HepG2 (cell line): ENCODE measurements around the gene RBM25. TPM values are rescaled to one million over a fixed set of nuclear protein-coding genes. Genes with fewer than 3 reads are reported as not detected.

Source experiments
- AHR ChIP-seq: IDR thresholded peaks from 2 replicates; pipeline ENCODE4 v1.6.1; 2018; ENCODE audit warnings: missing genetic modification reagents, missing compliant biosample characterization
- DMAP1 ChIP-seq: IDR thresholded peaks from 2 replicates; pipeline ENCODE4 v1.6.1; 2016
- ELF1 ChIP-seq: sonication (generic); formaldehyde crosslinking; IDR thresholded peaks from 2 replicates; pipeline ENCODE4 v1.4.0; 2020; ENCODE audit warnings: missing genetic modification reagents
- ERF ChIP-seq: IDR thresholded peaks from 2 replicates; pipeline ENCODE4 v1.6.1; 2018; ENCODE audit warnings: missing biosample characterization, missing genetic modification reagents
- MIXL1 ChIP-seq: IDR thresholded peaks from 2 replicates; pipeline ENCODE4 v1.6.1; 2016
- MXD4 ChIP-seq: IDR thresholded peaks from 2 replicates; pipeline ENCODE4 v1.6.1; 2016; ENCODE audit warnings: mild to moderate bottlenecking, missing biosample characterization, missing genetic modification reagents
- NFE2L1 ChIP-seq: sonication (generic); formaldehyde crosslinking; IDR thresholded peaks from 2 replicates; pipeline ENCODE4 v1.4.0; 2020; ENCODE audit warnings: missing genetic modification reagents, mild to moderate bottlenecking, borderline replicate concordance
- NONO ChIP-seq, 2 experiments: fragments of 450-650 bp in 1 of 2; sonication (generic) in 1 of 2; formaldehyde crosslinking in 1 of 2; IDR thresholded peaks in 1 of 2; conservative IDR thresholded peaks in 1 of 2; 2 replicates each; pipeline versions ENCODE4 v1.6.1 to v1.8.0; 2017 to 2022; ENCODE audit warnings: mild to moderate bottlenecking in 1 of 2, missing genetic modification reagents in 1 of 2, moderate library complexity in 1 of 2
- POLR2AphosphoS2 ChIP-seq: IDR thresholded peaks from 2 replicates; pipeline ENCODE4 v1.6.1; 2011; ENCODE audit warnings: low read depth, low read length, improper control_type of control experiment
- PRPF4 ChIP-seq: fragments of 200-400 bp; formaldehyde crosslinking; IDR thresholded peaks from 2 replicates; pipeline ENCODE4 v1.6.1; 2016; ENCODE audit warnings: low read length, low read depth; ENCODE audit not compliant: poor library complexity, severe bottlenecking
- RBFOX2 ChIP-seq: fragments of 200-400 bp; formaldehyde crosslinking; IDR thresholded peaks from 2 replicates; pipeline ENCODE4 v1.6.1; 2017; ENCODE audit warnings: low read depth, mild to moderate bottlenecking, low read length
- ZBTB7A ChIP-seq: sonication (generic); formaldehyde crosslinking; IDR thresholded peaks from 2 replicates; pipeline ENCODE4 v1.8.0; 2022; ENCODE audit warnings: mild to moderate bottlenecking, missing genetic modification reagents
- ZFP62 ChIP-seq: sonication (generic); formaldehyde crosslinking; IDR thresholded peaks from 2 replicates; pipeline ENCODE4 v1.4.0; 2020; ENCODE audit warnings: missing genetic modification reagents
- ZNF235 ChIP-seq: sonication (generic); formaldehyde crosslinking; IDR thresholded peaks from 2 replicates; pipeline ENCODE4 v1.8.1; 2023; ENCODE audit warnings: mild to moderate bottlenecking, missing genetic modification reagents, borderline replicate concordance
- ZNF430 ChIP-seq: sonication (generic); formaldehyde crosslinking; IDR thresholded peaks from 2 replicates; pipeline ENCODE4 v1.9.0; 2021; ENCODE audit warnings: mild to moderate bottlenecking, missing genetic modification reagents
- ZNF724P ChIP-seq: sonication (generic); formaldehyde crosslinking; IDR thresholded peaks from 2 replicates; pipeline ENCODE4 v1.8.0; 2022; ENCODE audit warnings: missing genetic modification reagents, borderline replicate concordance
- ZNF768 ChIP-seq: sonication (generic); formaldehyde crosslinking; IDR thresholded peaks from 2 replicates; pipeline ENCODE4 v1.4.0; 2020; ENCODE audit warnings: missing genetic modification reagents
- polyA plus RNA-seq, 8 experiments: library from polyadenylated mRNA; depleted of rRNA in 3 of 8; stranded (reverse) in 7 of 8; unstranded in 1 of 8; fragments of >200 nt; fragmentation: Illumina TruSeq in 4 of 8; extraction: Trizol in 4 of 8; gene quantifications; 2 replicates each; pipeline versions ENCODE4 v1.2.1 to v1.2.3, GENCODE V29; 2011 to 2016; ENCODE audit warnings: low read depth in 4 of 8, missing spikeins in 1 of 8, mixed read lengths in 1 of 8; ENCODE audit not compliant: insufficient read depth in 1 of 8
- total RNA-seq, 5 experiments: library from RNA; depleted of rRNA; stranded (reverse); fragments of >200 nt; fragmentation: Illumina TruSeq; extraction: Trizol; gene quantifications; 2 replicates each; pipeline ENCODE4 v1.2.3, GENCODE V29; 2016; ENCODE audit warnings: low read depth in 1 of 5
- TF ChIP-seq, protein P1 (sequence below): sonication (generic); formaldehyde crosslinking; IDR thresholded peaks from 2 replicates; pipeline ENCODE4 v1.4.0; 2020; ENCODE audit warnings: missing genetic modification reagents
- TF ChIP-seq, protein P2 (sequence below), 2 experiments: fragments of 450-650 bp in 1 of 2; sonication (generic) in 1 of 2; formaldehyde crosslinking; IDR thresholded peaks; 2 replicates each; pipeline versions ENCODE4 v1.5.0 to v1.8.0; 2020 to 2022; ENCODE audit warnings: mild to moderate bottlenecking in 1 of 2, missing genetic modification reagents in 1 of 2
- TF ChIP-seq, protein P3 (sequence below): sonication (generic); formaldehyde crosslinking; IDR thresholded peaks from 2 replicates; pipeline ENCODE4 v1.4.0; 2020; ENCODE audit warnings: missing genetic modification reagents
- TF ChIP-seq, protein P4 (sequence below): sonication (generic); formaldehyde crosslinking; IDR thresholded peaks from 2 replicates; pipeline ENCODE4 v1.5.0; 2020; ENCODE audit warnings: missing genetic modification reagents, mild to moderate bottlenecking, borderline replicate concordance
- TF ChIP-seq, protein P5 (sequence below): sonication (generic); formaldehyde crosslinking; IDR thresholded peaks from 2 replicates; pipeline ENCODE4 v1.5.1; 2020; ENCODE audit warnings: missing genetic modification reagents, mild to moderate bottlenecking, borderline replicate concordance
- TF ChIP-seq, protein P6 (sequence below): IDR thresholded peaks from 2 replicates; pipeline ENCODE4 v1.6.1; 2016; ENCODE audit warnings: missing genetic modification reagents, missing compliant biosample characterization

Gene RBM25
- total and polyA plus RNA-seq, 2 of the 13 experiments (the other 11 are each of a cell fraction or from before 2014, with no cell fraction given): 34.1 to 65.9 TPM

DNA sequence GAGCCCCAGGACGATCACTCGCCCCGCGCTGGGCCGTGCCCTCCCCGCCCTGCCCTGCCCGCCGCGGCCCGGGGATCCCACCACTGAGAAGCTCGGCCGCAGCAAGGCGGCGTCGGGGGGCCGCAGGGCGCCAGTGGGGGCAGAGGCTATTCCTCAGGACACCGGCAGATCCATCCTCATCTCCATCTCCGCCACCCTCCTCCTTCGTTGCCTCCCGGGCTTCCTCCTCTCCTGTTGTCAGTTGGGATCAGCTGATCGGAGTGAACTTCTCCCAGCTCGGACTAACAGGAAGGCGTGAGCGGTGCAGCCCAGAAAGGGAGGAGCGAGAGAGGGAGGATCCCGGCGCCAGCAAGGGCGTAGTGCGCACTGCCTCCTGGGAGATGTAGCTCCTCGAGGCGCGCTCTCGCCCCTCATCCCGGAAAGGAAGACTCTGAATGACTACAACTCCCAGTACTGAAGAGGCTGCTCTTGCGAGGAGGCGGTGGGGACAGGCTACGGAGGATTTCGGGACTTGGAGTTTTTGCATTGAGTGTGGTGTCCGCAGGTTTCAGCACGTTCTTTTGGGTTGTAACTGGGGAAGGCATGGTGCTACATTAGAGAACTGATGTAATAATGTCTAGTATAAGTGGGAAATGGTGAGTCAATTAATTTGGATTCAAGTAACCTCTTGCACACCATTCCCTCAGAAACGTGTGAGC is 31.3 kb upstream of the RBM25 start, which contains the start of gene ZFYVE1 (continued):
- TF ChIP-seq, protein P1, sequence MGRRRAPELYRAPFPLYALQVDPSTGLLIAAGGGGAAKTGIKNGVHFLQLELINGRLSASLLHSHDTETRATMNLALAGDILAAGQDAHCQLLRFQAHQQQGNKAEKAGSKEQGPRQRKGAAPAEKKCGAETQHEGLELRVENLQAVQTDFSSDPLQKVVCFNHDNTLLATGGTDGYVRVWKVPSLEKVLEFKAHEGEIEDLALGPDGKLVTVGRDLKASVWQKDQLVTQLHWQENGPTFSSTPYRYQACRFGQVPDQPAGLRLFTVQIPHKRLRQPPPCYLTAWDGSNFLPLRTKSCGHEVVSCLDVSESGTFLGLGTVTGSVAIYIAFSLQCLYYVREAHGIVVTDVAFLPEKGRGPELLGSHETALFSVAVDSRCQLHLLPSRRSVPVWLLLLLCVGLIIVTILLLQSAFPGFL (CRISPR knock-in tag): no peak
- TF ChIP-seq, protein P2, sequence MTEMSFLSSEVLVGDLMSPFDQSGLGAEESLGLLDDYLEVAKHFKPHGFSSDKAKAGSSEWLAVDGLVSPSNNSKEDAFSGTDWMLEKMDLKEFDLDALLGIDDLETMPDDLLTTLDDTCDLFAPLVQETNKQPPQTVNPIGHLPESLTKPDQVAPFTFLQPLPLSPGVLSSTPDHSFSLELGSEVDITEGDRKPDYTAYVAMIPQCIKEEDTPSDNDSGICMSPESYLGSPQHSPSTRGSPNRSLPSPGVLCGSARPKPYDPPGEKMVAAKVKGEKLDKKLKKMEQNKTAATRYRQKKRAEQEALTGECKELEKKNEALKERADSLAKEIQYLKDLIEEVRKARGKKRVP (CRISPR knock-in tag; IDR thresholded peaks at IDR 0.05): no peak; a peak in 1 of 4 replicates
- TF ChIP-seq ZFP62 (CRISPR knock-in tag) (no peak), MXD4 (CRISPR knock-in tag) (peak; percentile 85), NONO (IDR thresholded peaks at IDR 0.05) (no peak), NONO (CRISPR knock-in tag; conservative IDR thresholded peaks at IDR 0.05) (peak; percentile 63), ZNF235 (no peak), AHR (CRISPR knock-in tag) (no peak), NFE2L1 (CRISPR knock-in tag) (no peak), RBFOX2 (peak; percentile 50; the same call in 1 of the 2 replicates), POLR2AphosphoS2 (no peak), ZNF768 (CRISPR knock-in tag) (peak; percentile 49; the same call in 1 of the 2 replicates), ERF (peak; percentile 73), ZNF430 (CRISPR knock-in tag) (peak; percentile 43; the same call in 1 of the 2 replicates), ZBTB7A (CRISPR knock-in tag) (no peak), ZNF724P (CRISPR knock-in tag) (no peak), DMAP1 (CRISPR knock-in tag) (no peak), MIXL1 (0 out of 2 replicates have a peak, but pooled peaks have one; percentile 38), ELF1 (CRISPR knock-in tag) (peak; percentile 96), PRPF4 (no peak)
- TF ChIP-seq, protein P3, sequence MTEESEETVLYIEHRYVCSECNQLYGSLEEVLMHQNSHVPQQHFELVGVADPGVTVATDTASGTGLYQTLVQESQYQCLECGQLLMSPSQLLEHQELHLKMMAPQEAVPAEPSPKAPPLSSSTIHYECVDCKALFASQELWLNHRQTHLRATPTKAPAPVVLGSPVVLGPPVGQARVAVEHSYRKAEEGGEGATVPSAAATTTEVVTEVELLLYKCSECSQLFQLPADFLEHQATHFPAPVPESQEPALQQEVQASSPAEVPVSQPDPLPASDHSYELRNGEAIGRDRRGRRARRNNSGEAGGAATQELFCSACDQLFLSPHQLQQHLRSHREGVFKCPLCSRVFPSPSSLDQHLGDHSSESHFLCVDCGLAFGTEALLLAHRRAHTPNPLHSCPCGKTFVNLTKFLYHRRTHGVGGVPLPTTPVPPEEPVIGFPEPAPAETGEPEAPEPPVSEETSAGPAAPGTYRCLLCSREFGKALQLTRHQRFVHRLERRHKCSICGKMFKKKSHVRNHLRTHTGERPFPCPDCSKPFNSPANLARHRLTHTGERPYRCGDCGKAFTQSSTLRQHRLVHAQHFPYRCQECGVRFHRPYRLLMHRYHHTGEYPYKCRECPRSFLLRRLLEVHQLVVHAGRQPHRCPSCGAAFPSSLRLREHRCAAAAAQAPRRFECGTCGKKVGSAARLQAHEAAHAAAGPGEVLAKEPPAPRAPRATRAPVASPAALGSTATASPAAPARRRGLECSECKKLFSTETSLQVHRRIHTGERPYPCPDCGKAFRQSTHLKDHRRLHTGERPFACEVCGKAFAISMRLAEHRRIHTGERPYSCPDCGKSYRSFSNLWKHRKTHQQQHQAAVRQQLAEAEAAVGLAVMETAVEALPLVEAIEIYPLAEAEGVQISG (CRISPR knock-in tag): peak; percentile 96
- TF ChIP-seq, protein P4, sequence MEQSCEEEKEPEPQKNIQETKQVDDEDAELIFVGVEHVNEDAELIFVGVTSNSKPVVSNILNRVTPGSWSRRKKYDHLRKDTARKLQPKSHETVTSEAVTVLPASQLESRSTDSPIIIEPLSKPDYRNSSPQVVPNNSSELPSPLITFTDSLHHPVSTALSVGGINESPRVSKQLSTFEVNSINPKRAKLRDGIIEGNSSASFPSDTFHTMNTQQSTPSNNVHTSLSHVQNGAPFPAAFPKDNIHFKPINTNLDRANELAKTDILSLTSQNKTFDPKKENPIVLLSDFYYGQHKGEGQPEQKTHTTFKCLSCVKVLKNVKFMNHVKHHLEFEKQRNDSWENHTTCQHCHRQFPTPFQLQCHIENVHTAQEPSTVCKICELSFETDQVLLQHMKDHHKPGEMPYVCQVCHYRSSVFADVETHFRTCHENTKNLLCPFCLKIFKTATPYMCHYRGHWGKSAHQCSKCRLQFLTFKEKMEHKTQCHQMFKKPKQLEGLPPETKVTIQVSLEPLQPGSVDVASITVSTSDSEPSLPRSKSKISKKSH: no peak
- TF ChIP-seq, protein P5, sequence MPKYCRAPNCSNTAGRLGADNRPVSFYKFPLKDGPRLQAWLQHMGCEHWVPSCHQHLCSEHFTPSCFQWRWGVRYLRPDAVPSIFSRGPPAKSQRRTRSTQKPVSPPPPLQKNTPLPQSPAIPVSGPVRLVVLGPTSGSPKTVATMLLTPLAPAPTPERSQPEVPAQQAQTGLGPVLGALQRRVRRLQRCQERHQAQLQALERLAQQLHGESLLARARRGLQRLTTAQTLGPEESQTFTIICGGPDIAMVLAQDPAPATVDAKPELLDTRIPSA (CRISPR knock-in tag): no peak
- TF ChIP-seq, protein P6, sequence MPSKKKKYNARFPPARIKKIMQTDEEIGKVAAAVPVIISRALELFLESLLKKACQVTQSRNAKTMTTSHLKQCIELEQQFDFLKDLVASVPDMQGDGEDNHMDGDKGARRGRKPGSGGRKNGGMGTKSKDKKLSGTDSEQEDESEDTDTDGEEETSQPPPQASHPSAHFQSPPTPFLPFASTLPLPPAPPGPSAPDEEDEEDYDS (CRISPR knock-in tag): peak; percentile 83
